IMR-90 (cell line): ENCODE measurements around the gene CAPN8. TPM values are rescaled to one million over a fixed set of nuclear protein-coding genes. Genes with fewer than 3 reads are reported as not detected.

Experiments
- ATAC-seq: fragments of 200-7000 bp; cut with Tn5 transposase; 2 replicates; pipeline ENCODE4 v1.9.1; 2020; ENCODE audit warnings: low read depth, mild to moderate bottlenecking, moderate library complexity
- BruUV-seq: library from RNA; stranded (reverse); fragments of 400-500 nt; replicated peaks from 2 replicates; lab custom pipeline; 2021; lab: Mats Ljungman, UMichigan
- CTCF ChIA-PET: fragments of 300-600 bp; formaldehyde crosslinking; extraction: SDS; loops from one replicate; lab custom pipeline; 2021; ENCODE audit warnings: antibody characterized with exemption; lab: Yijun Ruan, JAX
- POLR2A ChIA-PET: fragments of 300-600 bp; sonication (Branson Sonifier 250); formaldehyde crosslinking; loops from one replicate; lab custom pipeline; 2022; ENCODE audit warnings: antibody characterized with exemption; ENCODE audit not compliant: unreplicated experiment; lab: Charles Lee
- DNase-seq: peaks from one replicate; pipeline ENCODE4 v3.0.0; 2013
- H2AFZ ChIP-seq: replicated peaks from 2 replicates; pipeline ENCODE3; 2013; ENCODE audit warnings: low read length, mild to moderate bottlenecking; ENCODE audit not compliant: poor library complexity
- H2AK5ac ChIP-seq: 2 replicates; pipeline ENCODE4 v1.6.1; 2013; ENCODE audit warnings: low read depth, low read length, inconsistent platforms
- H2AK9ac ChIP-seq: replicated peaks from 2 replicates; pipeline ENCODE3; 2013; ENCODE audit warnings: mild to moderate bottlenecking, low read depth, low read length, moderate library complexity; ENCODE audit not compliant: poor library complexity
- H2BK120ac ChIP-seq: 2 replicates; pipeline ENCODE4 v1.6.1; 2013; ENCODE audit warnings: low read depth, low read length, inconsistent platforms
- H2BK15ac ChIP-seq: 3 replicates; pipeline ENCODE4 v1.6.1; 2013; ENCODE audit warnings: low read depth, low read length, inconsistent platforms
- H2BK20ac ChIP-seq: 2 replicates; pipeline ENCODE4 v1.6.1; 2013; ENCODE audit warnings: low read depth, mild to moderate bottlenecking, inconsistent platforms, low read length, moderate library complexity
- H2BK5ac ChIP-seq: 2 replicates; pipeline ENCODE4 v1.6.1; 2013; ENCODE audit warnings: mild to moderate bottlenecking, low read depth, low read length, inconsistent platforms; ENCODE audit not compliant: poor library complexity, severe bottlenecking
- H3K14ac ChIP-seq: replicated peaks from 2 replicates; pipeline ENCODE4 v1.6.1; 2013; ENCODE audit warnings: low read depth, low read length, inconsistent platforms
- H3K18ac ChIP-seq: 2 replicates; pipeline ENCODE4 v1.6.1; 2013; ENCODE audit warnings: low read depth, low read length, control low read depth
- H3K23ac ChIP-seq: 2 replicates; pipeline ENCODE4 v1.6.1; 2013; ENCODE audit warnings: low read depth, low read length, inconsistent platforms
- H3K27ac ChIP-seq: 2 replicates; pipeline ENCODE4 v1.5.1; 2013; ENCODE audit warnings: mild to moderate bottlenecking, control low read depth, low read length; ENCODE audit not compliant: insufficient read depth
- H3K27me3 ChIP-seq: 2 replicates; pipeline ENCODE4 v1.6.1; 2013; ENCODE audit warnings: low read length; ENCODE audit not compliant: control insufficient read depth, insufficient read depth
- H3K36me3 ChIP-seq: 2 replicates; pipeline ENCODE4 v1.6.1; 2013; ENCODE audit warnings: low read length, mixed read lengths; ENCODE audit not compliant: control insufficient read depth, insufficient read depth
- H3K4ac ChIP-seq: 2 replicates; pipeline ENCODE4 v1.6.1; 2013; ENCODE audit warnings: low read depth, low read length, inconsistent platforms
- H3K4me1 ChIP-seq: 2 replicates; pipeline ENCODE4 v1.6.1; 2013; ENCODE audit warnings: low read length, mixed read lengths; ENCODE audit not compliant: control insufficient read depth, insufficient read depth
- H3K4me2 ChIP-seq: 2 replicates; pipeline ENCODE4 v1.6.1; 2013; ENCODE audit warnings: low read depth, mild to moderate bottlenecking, control low read depth, low read length, moderate library complexity
- H3K4me3 ChIP-seq: 2 replicates; pipeline ENCODE4 v1.5.1; 2013; ENCODE audit warnings: low read depth, mild to moderate bottlenecking, control low read depth, low read length, moderate library complexity; ENCODE audit not compliant: insufficient read depth
- H3K56ac ChIP-seq: 2 replicates; pipeline ENCODE4 v1.6.1; 2013; ENCODE audit warnings: low read length, inconsistent platforms; ENCODE audit not compliant: insufficient read depth; ENCODE audit errors: extremely low read depth
- H3K79me1 ChIP-seq, 2 experiments: 2 replicates each; pipeline ENCODE4 v1.6.1; 2013; ENCODE audit warnings: low read length in 2 of 2, inconsistent platforms in 1 of 2, low read depth in 1 of 2
- H3K9ac ChIP-seq: 2 replicates; pipeline ENCODE4 v1.6.1; 2013; ENCODE audit warnings: low read depth, low read length, control low read depth
- H3K9me1 ChIP-seq: 2 replicates; pipeline ENCODE4 v1.6.1; 2013; ENCODE audit warnings: low read length, inconsistent platforms; ENCODE audit not compliant: insufficient read depth
- H3K9me3 ChIP-seq: 2 replicates; pipeline ENCODE4 v1.6.1; 2013; ENCODE audit warnings: low read length; ENCODE audit not compliant: control insufficient read depth, insufficient read depth
- H4K20me1 ChIP-seq: 2 replicates; pipeline ENCODE4 v1.6.1; 2013; ENCODE audit warnings: low read length, inconsistent platforms; ENCODE audit not compliant: insufficient read depth
- H4K5ac ChIP-seq: 2 replicates; pipeline ENCODE4 v1.6.1; 2013; ENCODE audit warnings: mild to moderate bottlenecking, low read depth, low read length, control low read depth
- H4K8ac ChIP-seq, 2 experiments: 2 replicates each; pipeline ENCODE4 v1.6.1; 2013; ENCODE audit warnings: low read depth in 2 of 2, low read length in 2 of 2, control low read depth in 1 of 2, inconsistent platforms in 1 of 2
- H4K91ac ChIP-seq: 2 replicates; pipeline ENCODE4 v1.6.1; 2013; ENCODE audit warnings: low read depth, low read length, inconsistent platforms; ENCODE audit not compliant: insufficient read depth
- BHLHE40 ChIP-seq: fragments of 150-350 bp; IDR thresholded peaks from 2 replicates; pipeline ENCODE4 v1.6.1; 2016; ENCODE audit warnings: mild to moderate bottlenecking, low read depth, low read length
- CTCF ChIP-seq: conservative IDR thresholded peaks from 2 replicates; pipeline ENCODE4 v1.5.1; 2012; ENCODE audit warnings: mild to moderate bottlenecking, low read depth, low read length, improper control_type of control experiment
- FOS ChIP-seq: fragments of 150-350 bp; IDR thresholded peaks from 2 replicates; pipeline ENCODE4 v1.6.1; 2016; ENCODE audit warnings: low read depth, low read length
- MAZ ChIP-seq: IDR thresholded peaks from 2 replicates; pipeline ENCODE4 v1.6.1; 2012; ENCODE audit warnings: low read depth, mild to moderate bottlenecking, low read length, improper control_type of control experiment, moderate library complexity, borderline replicate concordance
- NFE2L2 ChIP-seq: fragments of 150-350 bp; IDR thresholded peaks from 2 replicates; pipeline ENCODE4 v1.6.1; 2016; ENCODE audit warnings: low read depth, mild to moderate bottlenecking, low read length
- POLR2A ChIP-seq: IDR thresholded peaks from 2 replicates; pipeline ENCODE4 v1.6.1; 2012; ENCODE audit warnings: mild to moderate bottlenecking, low read depth, low read length
- RAD21 ChIP-seq: IDR thresholded peaks from 2 replicates; pipeline ENCODE4 v1.6.1; 2012; ENCODE audit warnings: low read length, improper control_type of control experiment
- RFX5 ChIP-seq: IDR thresholded peaks from 2 replicates; pipeline ENCODE4 v1.8.0; 2012; ENCODE audit warnings: low read depth, mild to moderate bottlenecking, low read length, moderate library complexity
- WGBS, 2 experiments: methylation state at CpG; one replicate each; pipeline versions ENCODE4 v1.1.5 to v1.1.7; 2013; ENCODE audit warnings: missing lambda C conversion rate in 2 of 2; ENCODE audit not compliant: insufficient read length in 1 of 2; ENCODE audit errors: extremely low coverage in 2 of 2; 5-methylcytosine and 5-hydroxymethylcytosine counted together
- dilution Hi-C: fragments of 300-500 bp; cut with HindIII; formaldehyde crosslinking; loops from one replicate; pipeline ENCODE4 v1.14.3; 2018; ENCODE audit warnings: low sequenced_read_pairs; ENCODE audit not compliant: unreplicated experiment
- in situ Hi-C: fragments of 300-500 bp; cut with MboI; formaldehyde crosslinking; loops from 3 replicates; pipeline ENCODE4 v1.14.3; 2019; ENCODE audit warnings: low sequenced_read_pairs, inconsistent platforms, mixed read lengths
- intact Hi-C: fragments of 100-400 bp; cut with micrococcal nuclease; formaldehyde crosslinking; loops from 2 replicates; pipeline ENCODE4 v1.10.0; 2022
- polyA plus RNA-seq, 3 experiments: library from polyadenylated mRNA; depleted of rRNA; stranded (reverse); fragments of >200 nt; gene quantifications; 2 replicates each; pipeline ENCODE4 v1.2.3, GENCODE V29; 2012; ENCODE audit warnings: low replicate concordance in 1 of 3
- total RNA-seq: library from RNA; depleted of rRNA; stranded (reverse); fragments of >200 nt; gene quantifications from 2 replicates; pipeline ENCODE4 v1.2.3, GENCODE V29; 2012
- TF ChIP-seq, protein P1 (sequence below): fragments of 150-350 bp; IDR thresholded peaks from 2 replicates; pipeline ENCODE4 v1.6.1; 2017; ENCODE audit warnings: mild to moderate bottlenecking, antibody characterized with exemption, low read length, low read depth

The CAPN8 gene
- total and polyA plus RNA-seq, 2 of the 4 experiments (the other 2 are of a cell fraction) = not detected

DNA sequence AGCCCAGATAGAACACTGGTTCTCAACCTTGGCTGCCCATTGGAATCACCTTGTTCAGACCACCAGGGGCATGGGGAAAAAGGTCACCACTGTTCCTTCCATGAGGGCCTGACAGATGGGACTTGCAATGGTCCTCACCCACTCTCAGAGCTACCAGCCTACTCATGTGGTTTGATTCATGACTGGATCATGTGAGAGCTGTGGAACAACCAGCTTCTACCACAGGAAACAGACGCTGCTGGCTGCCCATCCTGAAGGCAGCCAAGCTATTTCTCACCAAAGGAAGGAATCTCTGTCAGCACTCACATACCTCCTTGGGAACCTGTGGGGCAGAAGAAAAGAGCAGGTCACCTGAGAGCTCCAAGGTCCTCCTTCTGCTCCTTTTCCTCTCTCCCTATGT, 53.6 kb downstream of the CAPN8 start:
- H3K36me3 ChIP-seq = no peaks in the 10 kb centered on the region
- H2AK5ac ChIP-seq = no peak overlapping the region
- H2BK15ac ChIP-seq = no peak overlapping the region
- H3K9me1 ChIP-seq = no peaks in the 10 kb centered on the region
- no peaks in the 10 kb centered on the region for H3K79me1 ChIP-seq
- no peak overlapping the region for H2BK5ac ChIP-seq
- H3K4ac ChIP-seq = no peak overlapping the region
- no peak overlapping the region for H3K18ac ChIP-seq
- intact Hi-C loops (no loop called here), in situ Hi-C loops (no loop called here), dilution Hi-C loops (no loop called here)
- BruUV-seq = no TSS peak
- no peak overlapping the region for H2BK120ac ChIP-seq
- no peaks in the 10 kb centered on the region for H4K20me1 ChIP-seq
- no peak overlapping the region for H3K23ac ChIP-seq
- no peak overlapping the region for H3K4me3 ChIP-seq
- DNase-seq = no peak
- no peak overlapping the region for H4K91ac ChIP-seq
- H3K14ac ChIP-seq = no peak overlapping the region
- H2AK9ac ChIP-seq = no peak overlapping the region
- H3K9ac ChIP-seq = no peak overlapping the region
- TF ChIP-seq RAD21 = no peak
- TF ChIP-seq MAZ = no peak
- no peak for TF ChIP-seq RFX5
- no peak for TF ChIP-seq NFE2L2
- TF ChIP-seq POLR2A = no peak
- no peak for TF ChIP-seq FOS
- TF ChIP-seq, protein P1, sequence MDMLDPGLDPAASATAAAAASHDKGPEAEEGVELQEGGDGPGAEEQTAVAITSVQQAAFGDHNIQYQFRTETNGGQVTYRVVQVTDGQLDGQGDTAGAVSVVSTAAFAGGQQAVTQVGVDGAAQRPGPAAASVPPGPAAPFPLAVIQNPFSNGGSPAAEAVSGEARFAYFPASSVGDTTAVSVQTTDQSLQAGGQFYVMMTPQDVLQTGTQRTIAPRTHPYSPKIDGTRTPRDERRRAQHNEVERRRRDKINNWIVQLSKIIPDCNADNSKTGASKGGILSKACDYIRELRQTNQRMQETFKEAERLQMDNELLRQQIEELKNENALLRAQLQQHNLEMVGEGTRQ = no peak
- no peak for TF ChIP-seq CTCF
- no peak for TF ChIP-seq BHLHE40
- H2AFZ ChIP-seq = no peak overlapping the region
- no peak overlapping the region for H4K8ac ChIP-seq
- no peaks in the 10 kb centered on the region for H3K9me3 ChIP-seq
- H4K5ac ChIP-seq = no peak overlapping the region
- no peak overlapping the region for H2BK20ac ChIP-seq
- CTCF ChIA-PET = no interaction called here
- no peak for ATAC-seq
- POLR2A ChIA-PET = no interaction called here
- no peak overlapping the region for H3K4me2 ChIP-seq
- no CpG with 5 or more reads among the region's 1 CpG for whole genome bisulfite sequencing, 2 experiments
- peaks cover 4% of the 10 kb centered on the region for H3K27me3 ChIP-seq
- no peaks in the 10 kb centered on the region for H3K4me1 ChIP-seq
- no peak overlapping the region for H3K27ac ChIP-seq
- no peak overlapping the region for H3K56ac ChIP-seq
